AG09309 (cell line): ENCODE results near the gene TPSAB1.

Source experiments
- DNase-seq: peaks from one replicate; pipeline ENCODE4 v3.0.0-alpha.2; 2010; ENCODE audit warnings: low read depth
- H3K4me3 ChIP-seq: 2 replicates; pipeline ENCODE4 v1.5.1; 2011; ENCODE audit warnings: mild to moderate bottlenecking, low read depth, low read length, moderate library complexity; ENCODE audit not compliant: control insufficient read depth
- CTCF ChIP-seq: IDR thresholded peaks from 2 replicates; pipeline ENCODE4 v1.5.1; 2011; ENCODE audit warnings: mild to moderate bottlenecking, low read depth, low read length, inconsistent platforms; ENCODE audit not compliant: insufficient read depth, control insufficient read depth; ENCODE audit errors: missing control alignments

The TPSAB1 gene

GRCh38 chr16:1210461-1210860 is 30.0 kb upstream of the TPSAB1 start:
- no peak for TF ChIP-seq CTCF
- H3K4me3 ChIP-seq, result no peak overlapping the region

GRCh38 chr16:1211451-1212268 is 28.8 kb upstream of the TPSAB1 start:
- no peak overlapping the region for H3K4me3 ChIP-seq
- no peak for DNase-seq
- TF ChIP-seq CTCF, result no peak

More at GRCh38 chr16:1210461-1210860, 30.0 kb upstream of the TPSAB1 start:
- DNase-seq, result no peak

DNA sequence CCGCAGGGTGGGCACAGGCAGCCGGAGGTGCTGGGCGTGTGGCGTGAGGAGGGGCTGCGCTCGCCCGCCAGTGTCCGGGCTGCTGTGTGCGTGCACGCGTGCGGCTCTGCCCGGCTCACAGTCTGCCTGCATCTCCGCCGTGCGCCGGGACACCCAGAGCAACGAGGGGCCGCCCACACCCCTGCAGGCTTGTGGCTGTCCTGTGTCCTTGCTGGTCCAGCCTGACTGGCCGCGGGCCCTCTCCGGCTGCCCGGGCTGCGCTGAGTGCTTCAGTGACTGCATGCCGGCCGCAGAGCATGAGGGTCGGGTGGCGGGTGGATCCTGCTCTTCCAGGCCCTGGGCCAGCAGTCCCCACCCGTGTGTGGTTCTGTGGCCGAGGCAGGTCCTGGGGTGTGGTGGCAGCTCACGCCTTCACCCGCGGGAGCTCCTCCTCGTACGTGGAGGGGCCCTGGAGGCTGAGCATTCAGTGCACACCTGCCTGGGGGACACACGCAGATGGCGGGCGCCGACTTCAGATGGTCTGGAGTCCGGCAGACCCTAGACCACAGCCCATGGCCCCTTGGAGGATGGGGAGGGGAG is 27.8 kb upstream of the TPSAB1 start:
- DNase-seq, result no peak
- H3K4me3 ChIP-seq, result no peak overlapping the region
- TF ChIP-seq CTCF, result no peak

GRCh38 chr16:1213231-1213630 is 27.3 kb upstream of the TPSAB1 start:
- TF ChIP-seq CTCF, result no peak
- no peak for DNase-seq
- H3K4me3 ChIP-seq, result no peak overlapping the region

- no peak overlapping the region for H3K4me3 ChIP-seq
- DNase-seq, result no peak
- TF ChIP-seq CTCF, result no peak
These were observed 26.6 kb upstream of the TPSAB1 start for GRCh38 chr16:1213796-1214372.

GRCh38 chr16:1214719-1215118 is 25.8 kb upstream of the TPSAB1 start:
- no peak overlapping the region for H3K4me3 ChIP-seq
- no peak for DNase-seq
- TF ChIP-seq CTCF, result no peak
